Measurements from ENCODE around the gene AAMDC.
A peak's percentile ranks its signal among the peaks of the same experiment; 100 is the strongest.
"Not testable (repeated sequence)": the region's sequence is repeated elsewhere in the genome, so short reads cannot be mapped to it uniquely, and the experiment has no call there.

The AAMDC gene

GRCh38 chr11:77851503-77851902 is 30.6 kb downstream of the AAMDC start:
- in situ Hi-C loops (cut with HindIII; ENCODE audit: low pct_ligation_motif_present, low sequenced_read_pairs) = no loop called here
- peaks cover 8% of the 10 kb centered on the region for H3K36me3 ChIP-seq (replicated peaks)
- no peaks in the 10 kb centered on the region for H3K27me3 ChIP-seq (replicated peaks)
- TF ChIP-seq CTCF (IDR thresholded peaks at IDR 0.05; ENCODE audit: low read depth, low read length, missing control alignments) = no peak
- no peak overlapping the region for H3K4me3 ChIP-seq (ENCODE audit: low read depth, low read length)
- H3K27ac ChIP-seq = no peak overlapping the region
- no peak for DNase-seq

GRCh38 chr11:77854838-77855237 is 33.9 kb downstream of the AAMDC start:
- Histone ChIP-seq H3K27ac (no peak overlapping the region), H3K27me3 (replicated peaks) (no peaks in the 10 kb centered on the region), H3K36me3 (replicated peaks) (peaks cover 15% of the 10 kb centered on the region), H3K4me3 (ENCODE audit: low read depth, low read length) (no peak overlapping the region)
- no peak for TF ChIP-seq CTCF (IDR thresholded peaks at IDR 0.05; ENCODE audit: low read depth, low read length, missing control alignments)
- no peak for DNase-seq
- in situ Hi-C loops (cut with HindIII; ENCODE audit: low pct_ligation_motif_present, low sequenced_read_pairs) = no loop called here

- H3K27ac ChIP-seq; H3K27me3 ChIP-seq (replicated peaks); H3K4me3 ChIP-seq (ENCODE audit: low read depth, low read length); in situ Hi-C loops (cut with HindIII; ENCODE audit: low pct_ligation_motif_present, low sequenced_read_pairs); DNase-seq: not testable (repeated sequence)
- H3K36me3 ChIP-seq (replicated peaks) = peaks cover 15% of the 10 kb centered on the region
These were observed 37.0 kb downstream of the AAMDC start for GRCh38 chr11:77857906-77858457.

- H3K27ac ChIP-seq; in situ Hi-C loops (cut with HindIII; ENCODE audit: low pct_ligation_motif_present, low sequenced_read_pairs); H3K36me3 ChIP-seq (replicated peaks); DNase-seq; H3K4me3 ChIP-seq (ENCODE audit: low read depth, low read length); H3K27me3 ChIP-seq (replicated peaks): not testable (repeated sequence)
These were observed 40.5 kb downstream of the AAMDC start for GRCh38 chr11:77861444-77861843.

- DNase-seq = peak; percentile 27
- in situ Hi-C loops (cut with HindIII; ENCODE audit: low pct_ligation_motif_present, low sequenced_read_pairs) = no loop called here
- peaks cover 6% of the 10 kb centered on the region for H3K36me3 ChIP-seq (replicated peaks)
- TF ChIP-seq CTCF (IDR thresholded peaks at IDR 0.05; ENCODE audit: low read depth, low read length, missing control alignments) = no peak
- H3K27me3 ChIP-seq (replicated peaks) = no peaks in the 10 kb centered on the region
- no peak overlapping the region for H3K27ac ChIP-seq
- no peak overlapping the region for H3K4me3 ChIP-seq (ENCODE audit: low read depth, low read length)
These were observed 44.9 kb downstream of the AAMDC start for GRCh38 chr11:77865805-77866204.

- in situ Hi-C loops (cut with HindIII; ENCODE audit: low pct_ligation_motif_present, low sequenced_read_pairs) = no loop called here
- DNase-seq = no peak
- Histone ChIP-seq H3K4me3 (ENCODE audit: low read depth, low read length) (no peak overlapping the region), H3K27ac (no peak overlapping the region), H3K36me3 (replicated peaks) (peaks cover 7% of the 10 kb centered on the region), H3K27me3 (replicated peaks) (no peaks in the 10 kb centered on the region)
- no peak for TF ChIP-seq CTCF (IDR thresholded peaks at IDR 0.05; ENCODE audit: low read depth, low read length, missing control alignments)
These were observed 45.4 kb downstream of the AAMDC start for GRCh38 chr11:77866336-77866735.

GRCh38 chr11:77868744-77869143 is 47.8 kb downstream of the AAMDC start:
- TF ChIP-seq CTCF (IDR thresholded peaks at IDR 0.05; ENCODE audit: low read depth, low read length, missing control alignments) = no peak
- in situ Hi-C loops (cut with HindIII; ENCODE audit: low pct_ligation_motif_present, low sequenced_read_pairs) = no loop called here
- no peak overlapping the region for H3K4me3 ChIP-seq (ENCODE audit: low read depth, low read length)
- no peaks in the 10 kb centered on the region for H3K27me3 ChIP-seq (replicated peaks)
- no peak for DNase-seq
- no peak overlapping the region for H3K27ac ChIP-seq
- peaks cover 7% of the 10 kb centered on the region for H3K36me3 ChIP-seq (replicated peaks)

Measured in brain microvascular endothelial cell (primary cell).